ENCODE measurements around the gene CALHM5.

CALHM5 gene

GRCh38 chr6:116508527-116508926 lies 2.9 kb upstream of the CALHM5 start:
- no peak for DNase-seq

GRCh38 chr6:116512111-116512559 lies 696 bp downstream of the CALHM5 start:
- DNase-seq: no peak

DNA sequence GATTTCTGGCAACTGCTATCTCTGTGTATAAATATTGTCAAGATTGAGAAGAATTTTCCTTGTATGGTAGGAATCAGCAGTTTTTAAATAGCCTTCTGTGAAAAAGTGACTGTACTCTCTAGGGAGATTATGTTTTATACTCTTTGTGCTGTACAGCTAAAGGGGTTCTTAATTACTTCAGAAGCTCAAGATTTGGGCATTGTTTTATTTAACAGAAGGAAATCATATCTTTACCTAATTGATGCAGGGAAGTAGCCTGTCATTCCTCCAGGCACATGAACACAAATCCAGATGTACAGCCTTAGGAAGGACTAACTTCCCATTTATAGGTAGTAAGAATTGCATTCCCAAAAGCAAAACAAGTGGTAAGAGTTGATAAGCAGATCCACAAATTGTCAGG lies 1.3 kb downstream of the CALHM5 start:
- no peak for DNase-seq

- no peak for DNase-seq
Measured at GRCh38 chr6:116513224-116513875, 1.9 kb downstream of the CALHM5 start.

GRCh38 chr6:116514111-116514510 lies 2.7 kb downstream of the CALHM5 start:
- DNase-seq: no peak

DNA sequence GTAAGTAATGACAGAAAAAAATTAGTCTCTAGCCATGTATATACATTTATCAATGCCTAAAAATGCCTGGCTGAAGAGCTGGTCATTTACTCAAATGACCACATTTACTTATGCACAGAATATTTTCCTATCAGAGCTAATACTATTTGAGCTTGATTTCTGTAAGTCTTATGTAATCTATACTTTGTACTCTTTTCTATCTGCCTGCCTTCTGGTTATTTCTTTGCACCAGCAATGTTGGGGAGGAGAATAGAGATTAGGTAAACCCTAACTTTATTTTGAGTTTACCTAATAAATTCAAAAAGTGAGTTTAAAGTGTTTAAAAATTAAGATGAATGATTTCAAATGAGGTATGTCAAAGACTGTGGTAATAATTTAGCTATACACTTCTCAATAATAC lies 3.7 kb downstream of the CALHM5 start:
- no peak for DNase-seq

DNA sequence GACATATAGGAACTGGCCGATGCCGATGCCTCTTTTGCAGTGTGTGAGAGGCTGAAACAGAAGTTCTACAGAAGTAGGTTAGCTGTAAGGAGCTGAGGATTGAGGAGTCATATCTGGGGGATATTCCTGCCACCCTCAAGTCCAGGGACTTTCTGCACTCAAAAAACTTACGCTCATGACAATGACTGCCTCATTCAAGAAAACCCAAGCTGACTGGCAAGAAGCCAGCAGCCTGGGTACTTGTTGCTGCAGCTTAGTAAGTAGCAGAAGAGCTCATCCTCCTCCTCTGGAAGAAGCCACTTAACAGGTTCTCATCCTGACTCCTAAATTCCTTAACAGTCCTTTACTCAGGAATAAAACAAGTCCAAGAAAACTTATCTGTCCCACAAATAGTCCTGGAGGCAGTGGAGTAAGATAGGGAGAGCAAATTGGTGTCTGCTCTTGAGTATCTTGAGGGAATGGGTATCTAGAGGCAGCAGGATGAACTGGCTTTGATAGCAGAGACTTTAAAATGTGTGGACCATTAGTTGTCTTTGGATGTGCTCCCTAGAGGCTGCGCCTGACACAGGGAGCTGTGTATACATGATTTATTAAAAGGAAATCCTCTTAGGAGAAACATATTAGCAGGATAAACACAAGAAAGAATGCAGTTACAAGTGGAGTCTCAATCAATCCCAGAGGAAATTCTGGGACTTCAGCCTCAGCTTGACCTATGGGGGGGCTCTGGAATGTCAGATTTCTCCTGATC lies 7.4 kb downstream of the CALHM5 start:
- no peak for DNase-seq

- DNase-seq: no peak
Measured at GRCh38 chr6:116522896-116523295, 11.5 kb downstream of the CALHM5 start.

DNA sequence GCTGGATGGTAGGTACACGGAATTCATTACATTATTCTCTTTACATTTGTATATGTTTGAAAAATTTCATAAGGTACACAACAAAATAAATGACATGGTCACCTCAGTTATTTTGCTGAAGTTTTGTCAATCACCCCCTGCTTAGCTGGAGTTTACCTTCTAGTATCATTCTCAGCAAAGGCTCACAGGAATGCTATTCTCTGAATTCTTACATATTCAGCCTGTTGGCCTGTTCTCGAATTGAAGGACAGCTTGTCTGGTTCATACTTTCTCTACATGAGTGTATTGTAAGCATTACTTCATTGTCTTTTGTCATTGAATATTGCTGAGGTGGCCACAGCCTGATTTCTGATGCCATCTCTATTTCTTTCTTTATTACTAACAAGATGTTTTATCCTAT lies 12.8 kb downstream of the CALHM5 start:
- DNase-seq: no peak

GRCh38 chr6:116528133-116528532 lies 16.7 kb downstream of the CALHM5 start:
- no peak for DNase-seq

DNA sequence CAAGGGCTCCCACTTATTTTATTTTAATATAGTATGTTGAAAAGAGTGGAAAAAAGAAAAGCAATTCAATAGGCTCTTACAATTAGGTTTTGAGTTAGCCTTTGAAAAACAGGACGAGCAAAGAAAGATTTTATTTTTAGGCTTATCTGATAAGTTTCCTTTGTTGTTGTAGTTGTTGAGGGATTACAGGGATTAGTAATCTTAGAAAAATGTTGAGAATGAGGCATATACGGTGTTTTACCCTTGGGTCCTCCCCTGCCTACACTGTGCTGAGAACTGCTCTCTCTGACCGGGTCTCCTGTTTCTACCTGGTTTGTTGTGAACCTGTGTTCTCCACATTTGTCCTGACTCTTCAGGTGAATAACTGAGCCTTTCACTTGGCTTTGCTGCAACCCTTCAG lies 17.3 kb downstream of the CALHM5 start:
- DNase-seq: no peak

- DNase-seq: no peak
Measured at GRCh38 chr6:116529466-116530290, 18.2 kb downstream of the CALHM5 start.

DNA sequence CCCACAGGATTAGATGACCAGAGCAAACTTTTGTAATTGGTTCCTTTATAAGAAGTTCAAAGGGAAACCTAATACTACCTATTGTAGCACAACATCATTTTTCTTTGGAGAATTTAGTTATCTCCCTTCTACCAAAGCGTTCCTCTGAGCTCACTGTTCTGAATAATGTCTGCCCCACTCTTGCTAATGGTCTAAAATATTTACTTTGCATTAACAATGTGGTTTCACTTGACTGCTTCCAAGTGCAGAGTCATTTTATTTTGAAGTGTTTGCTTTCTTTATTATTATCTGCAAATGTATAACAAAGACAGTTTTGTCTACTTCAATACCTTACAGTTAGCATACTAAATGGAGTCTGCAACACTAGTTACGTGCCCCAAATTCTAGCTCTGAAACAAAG lies 19.0 kb downstream of the CALHM5 start:
- DNase-seq: no peak

GRCh38 chr6:116531675-116532570 lies 20.5 kb downstream of the CALHM5 start:
- DNase-seq: peak; percentile 45

GRCh38 chr6:116533233-116533957 lies 22.0 kb downstream of the CALHM5 start:
- DNase-seq: no peak

GRCh38 chr6:116535109-116535508 lies 23.7 kb downstream of the CALHM5 start:
- no peak for DNase-seq

DNA sequence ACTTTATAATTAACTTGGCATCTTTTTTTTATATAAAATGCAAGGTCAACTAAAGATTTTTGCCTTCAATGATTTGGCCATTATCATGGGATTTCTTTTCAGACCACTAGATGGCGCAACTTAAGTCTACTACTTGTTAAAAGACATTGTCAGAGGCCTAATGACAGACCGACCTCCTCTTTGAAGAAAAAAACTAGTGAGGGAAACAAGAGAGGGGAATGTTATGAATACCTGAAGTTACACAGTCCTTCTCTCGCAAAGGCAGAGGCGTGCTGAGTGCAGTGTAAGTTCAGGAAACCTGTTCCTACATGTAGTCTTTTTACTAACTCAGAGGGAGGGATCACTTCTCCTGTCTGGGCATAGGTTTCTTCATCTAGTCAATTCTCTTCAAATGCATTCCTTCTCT lies 24.8 kb downstream of the CALHM5 start:
- no peak for DNase-seq

- DNase-seq: no peak
Measured at GRCh38 chr6:116542426-116542825, 31.0 kb downstream of the CALHM5 start.

DNA sequence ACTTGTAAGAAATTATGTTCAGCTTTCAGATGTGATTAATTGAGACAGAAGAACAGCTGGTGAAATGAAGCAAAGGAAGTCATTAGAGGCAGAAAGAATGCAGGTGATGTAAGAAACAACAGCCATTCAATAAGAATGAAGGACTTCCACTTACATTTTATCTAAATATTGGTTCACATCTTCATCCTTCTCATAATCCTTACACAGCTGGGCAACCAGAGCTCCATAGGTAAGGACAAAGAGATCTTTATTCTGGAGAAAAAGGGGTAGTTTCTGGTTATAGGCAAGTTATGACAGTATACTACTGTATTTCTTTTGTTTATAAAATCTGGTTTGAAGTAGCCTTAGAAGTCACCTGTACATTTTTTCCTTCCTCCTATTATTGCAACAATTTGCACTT lies 31.7 kb downstream of the CALHM5 start:
- no peak for DNase-seq

- DNase-seq: no peak
Measured at GRCh38 chr6:116545651-116546050, 34.2 kb downstream of the CALHM5 start, which contains the start of gene TRAPPC3L. Gene TRAPPC3L, minus strand, starts transcription at chr6:116545684. Its CDS starts 170 bp downstream, at chr6:116545514.

GRCh38 chr6:116547358-116547757 lies 35.9 kb downstream of the CALHM5 start:
- DNase-seq: no peak

- DNase-seq: no peak
Measured at GRCh38 chr6:116550796-116551195, 39.4 kb downstream of the CALHM5 start.
